Liver (tissue), 9 donors: ENCODE data around the gene RNGTT. TPM values are rescaled to one million over a fixed set of nuclear protein-coding genes. Genes with fewer than 3 reads are reported as not detected.
"Not testable (repeated sequence)": the region's sequence is repeated elsewhere in the genome, so short reads cannot be mapped to it uniquely, and the experiment has no call there.

ENCODE experiments used
- DNase-seq: peaks from one replicate; pipeline ENCODE4 v3.0.0-alpha.2; 2017; ENCODE audit warnings: low spot score
- H3K27ac ChIP-seq, 2 donors: one replicate each; pipeline ENCODE4 v1.7.0; 2013; ENCODE audit warnings: inconsistent platforms in 2 of 2, low read length in 2 of 2, control low read depth in 1 of 2, low read depth in 1 of 2, mild to moderate bottlenecking in 1 of 2
- H3K27me3 ChIP-seq, 4 donors: one replicate each; pipeline versions ENCODE4 v1.6.1 to v1.7.0; 2013; ENCODE audit warnings: low read length in 3 of 4, inconsistent platforms in 1 of 4, mild to moderate bottlenecking in 1 of 4, moderate library complexity in 1 of 4; ENCODE audit not compliant: control insufficient read depth in 4 of 4, insufficient read depth in 4 of 4
- H3K36me3 ChIP-seq, 4 donors: one replicate each; pipeline versions ENCODE4 v1.6.1 to v1.7.0; 2013; ENCODE audit warnings: low read length in 3 of 4, mild to moderate bottlenecking in 3 of 4, low read depth in 1 of 4, moderate library complexity in 1 of 4; ENCODE audit not compliant: control insufficient read depth in 4 of 4, insufficient read depth in 3 of 4
- H3K4me1 ChIP-seq, 4 donors: one replicate each; pipeline versions ENCODE4 v1.6.1 to v1.7.0; 2013; ENCODE audit warnings: low read length in 3 of 4, mild to moderate bottlenecking in 3 of 4, moderate library complexity in 1 of 4; ENCODE audit not compliant: control insufficient read depth in 4 of 4, insufficient read depth in 4 of 4
- H3K4me3 ChIP-seq, 3 donors: one replicate each; pipeline versions ENCODE4 v1.6.1 to v1.7.0; 2013; ENCODE audit warnings: low read length in 3 of 3, control low read depth in 1 of 3, low read depth in 1 of 3, mild to moderate bottlenecking in 1 of 3
- H3K9ac ChIP-seq, 2 donors: one replicate each; pipeline ENCODE4 v1.7.0; 2013; ENCODE audit warnings: low read length in 2 of 2, mild to moderate bottlenecking in 2 of 2, moderate library complexity in 2 of 2, control low read depth in 1 of 2, low read depth in 1 of 2
- H3K9me3 ChIP-seq, 4 donors: one replicate each; pipeline versions ENCODE4 v1.6.1 to v1.7.0; 2013; ENCODE audit warnings: low read length in 3 of 4; ENCODE audit not compliant: control insufficient read depth in 4 of 4
- EGR1 ChIP-seq, 2 donors: IDR thresholded peaks; 2 replicates each; pipeline ENCODE4 v1.6.1; 2016 to 2018; ENCODE audit warnings: antibody characterized with exemption in 2 of 2, low read depth in 2 of 2
- FOXA2 ChIP-seq: IDR thresholded peaks from 2 replicates; pipeline ENCODE4 v1.6.1; 2016; ENCODE audit warnings: antibody characterized with exemption
- GABPA ChIP-seq, 2 donors: IDR thresholded peaks in 1 of 2; conservative IDR thresholded peaks in 1 of 2; 2 replicates each; pipeline ENCODE4 v1.6.1; 2016; ENCODE audit warnings: antibody characterized with exemption in 2 of 2, mild to moderate bottlenecking in 1 of 2, moderate library complexity in 1 of 2
- HNF4A ChIP-seq, 2 donors: conservative IDR thresholded peaks; 2 replicates each; pipeline ENCODE4 v1.6.1; 2016; ENCODE audit warnings: antibody characterized with exemption in 2 of 2, mild to moderate bottlenecking in 2 of 2
- HNF4G ChIP-seq: IDR thresholded peaks from 2 replicates; pipeline ENCODE4 v1.6.1; 2016; ENCODE audit warnings: antibody characterized with exemption
- JUND ChIP-seq, 2 donors: IDR thresholded peaks; 2 replicates each; pipeline ENCODE4 v1.6.1; 2016; ENCODE audit warnings: antibody characterized with exemption in 2 of 2
- RAD21 ChIP-seq, 2 donors: IDR thresholded peaks; 2 replicates each; pipeline ENCODE4 v1.6.1; 2016; ENCODE audit warnings: antibody characterized with exemption in 2 of 2, mild to moderate bottlenecking in 2 of 2
- RXRA ChIP-seq, 2 donors: IDR thresholded peaks; 2 replicates each; pipeline ENCODE4 v1.6.1; 2017 to 2018; ENCODE audit warnings: antibody characterized with exemption in 2 of 2, mild to moderate bottlenecking in 1 of 2
- SP1 ChIP-seq: IDR thresholded peaks from 2 replicates; pipeline ENCODE4 v1.6.1; 2018; ENCODE audit warnings: antibody characterized with exemption, mild to moderate bottlenecking
- WGBS: extraction: QIAGEN DNeasy Blood & Tissue Kit; methylation state at CpG from one replicate; pipeline ENCODE4 v1.1.7; 2013; 5-methylcytosine and 5-hydroxymethylcytosine counted together
- polyA plus RNA-seq, 2 donors: library from polyadenylated mRNA; stranded (reverse) in 1 of 2; unstranded in 1 of 2; fragments of 200-250 nt in 1 of 2; fragments of >200 nt in 1 of 2; fragmentation: Nextera tagmentation in 1 of 2; extraction: Ambion mirVana in 1 of 2; gene quantifications; one replicate each; pipeline versions ENCODE4 v1.2.1 to v1.2.3, GENCODE V29; 2013 to 2015
- total RNA-seq, 2 donors: library from RNA; depleted of rRNA; stranded (reverse); fragments of >200 nt; gene quantifications; one replicate each; pipeline ENCODE4 v1.2.3, GENCODE V29; 2014
- TF ChIP-seq, protein P1 (sequence below): IDR thresholded peaks from 2 replicates; pipeline ENCODE4 v1.6.1; 2016; ENCODE audit warnings: antibody characterized with exemption
- TF ChIP-seq, protein P2 (sequence below): IDR thresholded peaks from 2 replicates; pipeline ENCODE4 v1.6.1; 2016; ENCODE audit warnings: antibody characterized with exemption
- TF ChIP-seq, protein P3 (sequence below): IDR thresholded peaks from 2 replicates; pipeline ENCODE4 v1.6.1; 2016; ENCODE audit warnings: antibody characterized with exemption, mild to moderate bottlenecking
- donor health status: healthy.
- donor health status: healthy.
- donor health status: healthy.
- donor health status: healthy.
- donor health status: healthy.

Gene RNGTT
- total and polyA plus RNA-seq, 4 donors: 4.1 to 20.8 (median 7.2) TPM

DNA sequence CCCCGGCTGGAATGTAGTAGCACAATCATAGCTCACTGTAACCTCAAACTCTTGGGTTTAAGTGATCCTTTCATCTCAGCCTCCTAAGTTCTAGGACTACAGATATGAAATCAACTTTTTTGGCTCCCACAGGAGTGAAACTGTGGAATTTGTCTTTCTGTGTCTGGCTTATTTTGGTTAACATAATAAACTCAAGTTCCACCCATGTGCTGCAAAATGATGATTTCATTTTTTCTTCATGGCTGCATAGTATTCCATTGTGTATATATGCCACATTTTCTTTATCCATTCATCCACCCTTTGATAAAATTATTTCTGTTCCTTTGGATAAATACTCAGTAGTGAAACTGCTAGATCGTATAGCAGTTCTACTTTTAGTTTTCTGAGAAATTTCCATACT lies 29.9 kb downstream of the RNGTT start:
- Histone ChIP-seq H3K9ac (no peak overlapping the region), H3K4me3 (no peak overlapping the region), H3K27ac (no peak overlapping the region), H3K4me1 (no peaks in the 10 kb centered on the region), H3K36me3 (peaks cover 0 to 4% (median 3%) of the 10 kb centered on the region in 4 donors), H3K27me3 (no peaks in the 10 kb centered on the region), H3K9me3 (no peaks in the 10 kb centered on the region)
- no peak for DNase-seq
- TF ChIP-seq, protein P1, sequence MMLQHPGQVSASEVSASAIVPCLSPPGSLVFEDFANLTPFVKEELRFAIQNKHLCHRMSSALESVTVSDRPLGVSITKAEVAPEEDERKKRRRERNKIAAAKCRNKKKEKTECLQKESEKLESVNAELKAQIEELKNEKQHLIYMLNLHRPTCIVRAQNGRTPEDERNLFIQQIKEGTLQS: no peak
- TF ChIP-seq JUND (IDR thresholded peaks at IDR 0.05): no peak
- no peak for TF ChIP-seq RXRA (IDR thresholded peaks at IDR 0.05)
- TF ChIP-seq, protein P2, sequence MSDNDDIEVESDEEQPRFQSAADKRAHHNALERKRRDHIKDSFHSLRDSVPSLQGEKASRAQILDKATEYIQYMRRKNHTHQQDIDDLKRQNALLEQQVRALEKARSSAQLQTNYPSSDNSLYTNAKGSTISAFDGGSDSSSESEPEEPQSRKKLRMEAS: no peak
- no peak for TF ChIP-seq GABPA (IDR thresholded peaks at IDR 0.05 in 1 of 2, conservative IDR thresholded peaks at IDR 0.05 in 1 of 2)
- TF ChIP-seq HNF4A (conservative IDR thresholded peaks at IDR 0.05): no peak
- no peak for TF ChIP-seq SP1
- TF ChIP-seq EGR1 (IDR thresholded peaks at IDR 0.05; ENCODE audit: low read depth in 2 of 2): no peak
- TF ChIP-seq FOXA2: no peak
- WGBS: 97% methylated on average over 2 of the region's 2 CpGs

DNA sequence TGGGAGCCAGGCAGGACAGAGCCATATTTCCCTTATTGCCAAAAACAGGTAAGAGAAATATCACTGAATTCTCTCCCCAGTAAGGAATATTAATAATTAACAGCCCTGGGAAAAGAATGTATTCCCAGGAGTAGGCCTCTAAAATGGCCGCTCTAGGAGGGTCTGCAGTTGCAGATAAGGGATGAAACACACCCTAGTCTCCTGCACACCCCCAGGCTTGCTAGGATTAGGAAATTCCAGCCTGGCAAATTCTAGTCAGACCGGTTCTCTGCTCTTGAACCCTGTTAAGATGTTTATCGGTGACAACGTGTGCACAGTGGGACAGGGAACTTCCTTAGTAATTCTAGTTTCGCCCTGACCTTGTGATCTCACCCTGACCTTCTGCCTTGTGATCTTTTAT lies 31.4 kb downstream of the RNGTT start:
- not testable (repeated sequence) for H3K4me3 ChIP-seq, H3K36me3 ChIP-seq, H3K9me3 ChIP-seq, H3K27ac ChIP-seq, H3K4me1 ChIP-seq, H3K9ac ChIP-seq, H3K27me3 ChIP-seq, DNase-seq
- WGBS: 96% methylated on average over 5 of the region's 5 CpGs

DNA sequence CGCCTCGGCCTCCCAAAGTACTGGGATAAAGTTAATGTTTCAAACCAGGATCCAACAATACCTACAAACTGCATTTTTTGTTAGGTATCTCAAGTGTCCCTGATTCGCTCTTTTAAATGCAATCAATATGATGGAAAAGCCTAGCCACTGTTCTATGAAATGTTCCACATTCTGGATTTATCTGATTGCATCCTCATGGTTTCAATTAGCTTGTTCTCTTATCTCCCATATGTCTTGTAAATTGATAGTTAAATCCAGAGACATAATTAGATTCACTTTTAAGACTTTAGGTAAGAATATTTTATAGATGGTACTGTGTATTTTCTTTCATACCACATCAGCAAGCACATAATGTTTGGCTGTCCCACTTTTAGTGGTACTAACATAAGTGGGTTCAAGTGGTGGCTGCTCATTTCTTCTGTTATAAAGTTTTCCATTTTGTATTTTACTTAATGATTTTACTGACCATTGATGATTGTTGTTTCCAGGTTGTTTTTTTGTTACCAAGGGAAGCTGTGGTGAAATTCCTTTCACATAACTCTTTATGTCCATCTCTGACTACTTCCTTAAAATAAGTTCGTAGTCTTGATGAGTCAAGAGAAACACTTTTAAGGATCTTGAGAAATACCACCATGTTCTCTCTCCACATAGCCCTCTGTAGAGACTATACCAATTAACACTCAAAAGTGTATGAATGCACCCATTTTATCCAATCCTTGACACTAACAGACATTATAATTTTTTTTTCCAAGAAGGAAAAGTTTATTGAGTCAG lies 40.5 kb downstream of the RNGTT start:
- no peak overlapping the region for H3K4me3 ChIP-seq
- no peak for TF ChIP-seq GABPA (IDR thresholded peaks at IDR 0.05 in 1 of 2, conservative IDR thresholded peaks at IDR 0.05 in 1 of 2)
- TF ChIP-seq RAD21 (IDR thresholded peaks at IDR 0.05): no peak
- TF ChIP-seq, protein P3, sequence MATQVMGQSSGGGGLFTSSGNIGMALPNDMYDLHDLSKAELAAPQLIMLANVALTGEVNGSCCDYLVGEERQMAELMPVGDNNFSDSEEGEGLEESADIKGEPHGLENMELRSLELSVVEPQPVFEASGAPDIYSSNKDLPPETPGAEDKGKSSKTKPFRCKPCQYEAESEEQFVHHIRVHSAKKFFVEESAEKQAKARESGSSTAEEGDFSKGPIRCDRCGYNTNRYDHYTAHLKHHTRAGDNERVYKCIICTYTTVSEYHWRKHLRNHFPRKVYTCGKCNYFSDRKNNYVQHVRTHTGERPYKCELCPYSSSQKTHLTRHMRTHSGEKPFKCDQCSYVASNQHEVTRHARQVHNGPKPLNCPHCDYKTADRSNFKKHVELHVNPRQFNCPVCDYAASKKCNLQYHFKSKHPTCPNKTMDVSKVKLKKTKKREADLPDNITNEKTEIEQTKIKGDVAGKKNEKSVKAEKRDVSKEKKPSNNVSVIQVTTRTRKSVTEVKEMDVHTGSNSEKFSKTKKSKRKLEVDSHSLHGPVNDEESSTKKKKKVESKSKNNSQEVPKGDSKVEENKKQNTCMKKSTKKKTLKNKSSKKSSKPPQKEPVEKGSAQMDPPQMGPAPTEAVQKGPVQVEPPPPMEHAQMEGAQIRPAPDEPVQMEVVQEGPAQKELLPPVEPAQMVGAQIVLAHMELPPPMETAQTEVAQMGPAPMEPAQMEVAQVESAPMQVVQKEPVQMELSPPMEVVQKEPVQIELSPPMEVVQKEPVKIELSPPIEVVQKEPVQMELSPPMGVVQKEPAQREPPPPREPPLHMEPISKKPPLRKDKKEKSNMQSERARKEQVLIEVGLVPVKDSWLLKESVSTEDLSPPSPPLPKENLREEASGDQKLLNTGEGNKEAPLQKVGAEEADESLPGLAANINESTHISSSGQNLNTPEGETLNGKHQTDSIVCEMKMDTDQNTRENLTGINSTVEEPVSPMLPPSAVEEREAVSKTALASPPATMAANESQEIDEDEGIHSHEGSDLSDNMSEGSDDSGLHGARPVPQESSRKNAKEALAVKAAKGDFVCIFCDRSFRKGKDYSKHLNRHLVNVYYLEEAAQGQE: no peak
- TF ChIP-seq HNF4G: no peak
- H3K27ac ChIP-seq: no peak overlapping the region
- peaks cover 0 to 7% (median 2%) of the 10 kb centered on the region in 4 donors for H3K36me3 ChIP-seq
- H3K9me3 ChIP-seq: no peaks in the 10 kb centered on the region
- peaks cover 3 to 14% (median 11%) of the 10 kb centered on the region in 4 donors for H3K4me1 ChIP-seq
- no peaks in the 10 kb centered on the region for H3K27me3 ChIP-seq
- no peak overlapping the region for H3K9ac ChIP-seq
- 94% methylated on average over 4 of the region's 4 CpGs for WGBS
- DNase-seq: no peak
